HCT116 (cell line): ENCODE measurements around the gene UBE2E3. TPM values are rescaled to one million over a fixed set of nuclear protein-coding genes. Genes with fewer than 3 reads are reported as not detected.

ENCODE experiments used
- ATAC-seq: fragments of 200-7000 bp; cut with Tn5 transposase; 2 replicates; pipeline ENCODE4 v1.9.1; 2020; ENCODE audit warnings: mild to moderate bottlenecking, moderate library complexity
- BruUV-seq: library from RNA; stranded (reverse); fragments of 400-500 nt; replicated peaks from 2 replicates; lab custom pipeline; 2021; lab: Mats Ljungman, UMichigan
- CTCF ChIA-PET: fragments of 300-600 bp; sonication (Branson Sonifier 250); formaldehyde crosslinking; loops from one replicate; lab custom pipeline; 2021; ENCODE audit warnings: antibody characterized with exemption; lab: Charles Lee
- POLR2A ChIA-PET: fragments of 300-600, 350-600 bp; sonication (Branson Sonifier 250); formaldehyde crosslinking; loops from one replicate; lab custom pipeline; 2021; ENCODE audit warnings: antibody characterized with exemption; lab: Charles Lee
- RAD21 ChIA-PET, 2 experiments: fragments of 300-600 bp; sonication (Branson Sonifier 250); formaldehyde crosslinking; loops; one replicate each; lab custom pipeline; 2023; ENCODE audit warnings: low total read pairs in 2 of 2; ENCODE audit not compliant: uncharacterized antibody in 2 of 2, unreplicated experiment in 2 of 2, low non-redundant PET in 1 of 2; lab: Charles Lee
- DNase-seq: peaks from one replicate; pipeline ENCODE4 v3.0.0-alpha.2; 2010; ENCODE audit warnings: low read depth, low spot score
- H2AFZ ChIP-seq: fragments of 200-600 bp; shearing (Covaris generic), sonication (generic); 2 replicates; pipeline ENCODE4 v1.6.1; 2017; ENCODE audit warnings: low read depth, mixed run types, mixed read lengths, antibody characterized with exemption, low read length; ENCODE audit not compliant: poor library complexity, severe bottlenecking
- H3K27ac ChIP-seq: 2 replicates; pipeline ENCODE4 v1.5.1; 2012; ENCODE audit warnings: low read depth, low read length
- H3K27me3 ChIP-seq: fragments of 200-600 bp; sonication (generic); 2 replicates; pipeline ENCODE4 v1.6.1; 2016; ENCODE audit warnings: mixed run types, low read length, mixed read lengths; ENCODE audit not compliant: insufficient read depth
- H3K36me3 ChIP-seq, 2 experiments: fragments of 200-500 bp in 1 of 2; fragments of 200-600 bp in 1 of 2; sonication (Bioruptor generic) in 1 of 2; sonication (generic) in 1 of 2; 2 replicates each; pipeline versions ENCODE4 v1.5.1 to v1.6.1; 2014 to 2016; ENCODE audit warnings: low read length in 2 of 2, inconsistent platforms in 1 of 2, mixed read lengths in 1 of 2, mixed run types in 1 of 2; ENCODE audit not compliant: insufficient read depth in 2 of 2, control insufficient read depth in 1 of 2
- H3K4me1 ChIP-seq, 2 experiments: fragments of 200-600 bp in 1 of 2; sonication (generic) in 1 of 2; 2 replicates each; pipeline versions ENCODE4 v1.5.1 to v1.6.1; 2012 to 2017; ENCODE audit warnings: low read length in 2 of 2, inconsistent platforms in 1 of 2, mild to moderate bottlenecking in 1 of 2, mixed read lengths in 1 of 2, mixed run types in 1 of 2, moderate library complexity in 1 of 2; ENCODE audit not compliant: insufficient read depth in 2 of 2, control insufficient read depth in 1 of 2
- H3K4me2 ChIP-seq: fragments of 200-600 bp; sonication (generic); 2 replicates; pipeline ENCODE4 v1.6.1; 2017; ENCODE audit warnings: mixed run types, low read length, mixed read lengths
- H3K4me3 ChIP-seq, 2 experiments: fragments of 200-600 bp in 1 of 2; sonication (generic) in 1 of 2; replicated peaks in 1 of 2; 2 replicates each; pipeline ENCODE4 v1.5.1; 2011 to 2016; ENCODE audit warnings: low read length in 2 of 2, control low read depth in 1 of 2, low read depth in 1 of 2, mild to moderate bottlenecking in 1 of 2, mixed read lengths in 1 of 2, mixed run types in 1 of 2
- H3K79me2 ChIP-seq: fragments of 200-600 bp; sonication (generic); 2 replicates; pipeline ENCODE4 v1.6.1; 2017; ENCODE audit warnings: mild to moderate bottlenecking, mixed run types, low read length, moderate library complexity, mixed read lengths; ENCODE audit not compliant: insufficient read depth
- H3K9ac ChIP-seq: fragments of 200-600 bp; sonication (generic); 2 replicates; pipeline ENCODE4 v1.6.1; 2016; ENCODE audit warnings: low read length, mixed read lengths
- H3K9me2 ChIP-seq: fragments of 200-600 bp; sonication (generic), shearing (Covaris generic); 2 replicates; pipeline ENCODE4 v1.6.1; 2017; ENCODE audit warnings: mixed run types, mild to moderate bottlenecking, moderate library complexity; ENCODE audit not compliant: insufficient read depth
- H3K9me3 ChIP-seq, 2 experiments: fragments of 200-500 bp in 1 of 2; fragments of 200-600 bp in 1 of 2; sonication (Bioruptor generic) in 1 of 2; sonication (generic) in 1 of 2; 2 replicates each; pipeline ENCODE4 v1.6.1; 2014 to 2017; ENCODE audit warnings: low read length in 2 of 2, mixed read lengths in 2 of 2, inconsistent platforms in 1 of 2, low read depth in 1 of 2, mild to moderate bottlenecking in 1 of 2, mixed run types in 1 of 2, moderate library complexity in 1 of 2; ENCODE audit not compliant: control insufficient read depth in 1 of 2, insufficient read depth in 1 of 2
- H4K20me1 ChIP-seq: fragments of 200-600 bp; sonication (generic), shearing (Covaris generic); 2 replicates; pipeline ENCODE4 v1.6.1; 2017; ENCODE audit warnings: mixed run types, mild to moderate bottlenecking, moderate library complexity; ENCODE audit not compliant: insufficient read depth
- CBX3 ChIP-seq: IDR thresholded peaks from 2 replicates; pipeline ENCODE4 v1.6.1; 2012; ENCODE audit warnings: low read depth
- EGR1 ChIP-seq: IDR thresholded peaks from 2 replicates; pipeline ENCODE4 v1.6.1; 2012; ENCODE audit warnings: low read depth
- EZH2 ChIP-seq: fragments of 200-600 bp; sonication (generic); IDR thresholded peaks from 2 replicates; pipeline ENCODE4 v1.6.1; 2017; ENCODE audit warnings: antibody characterized with exemption, mixed run types
- JUND ChIP-seq: IDR thresholded peaks from 2 replicates; pipeline ENCODE4 v1.6.1; 2012
- POLR2A ChIP-seq: IDR thresholded peaks from 2 replicates; pipeline ENCODE4 v1.7.0; 2011; ENCODE audit warnings: borderline replicate concordance; ENCODE audit not compliant: insufficient read depth, insufficient read length; ENCODE audit errors: extremely low read depth
- POLR2AphosphoS5 ChIP-seq: IDR thresholded peaks from 2 replicates; pipeline ENCODE4 v1.6.1; 2011; ENCODE audit warnings: mild to moderate bottlenecking, low read depth, low read length, moderate library complexity
- SIN3A ChIP-seq: IDR thresholded peaks from 2 replicates; pipeline ENCODE4 v1.6.1; 2012; ENCODE audit warnings: low read depth
- SP1 ChIP-seq: IDR thresholded peaks from 2 replicates; pipeline ENCODE4 v1.6.1; 2012; ENCODE audit warnings: low read depth
- TCF7L2 ChIP-seq: IDR thresholded peaks from 2 replicates; pipeline ENCODE4 v1.7.0; 2011; ENCODE audit warnings: borderline replicate concordance, inconsistent platforms; ENCODE audit not compliant: insufficient read depth, insufficient read length; ENCODE audit errors: extremely low read depth
- YY1 ChIP-seq: IDR thresholded peaks from 2 replicates; pipeline ENCODE4 v1.6.1; 2011; ENCODE audit warnings: low read length, low read depth, moderate library complexity, mild to moderate bottlenecking; ENCODE audit not compliant: insufficient replicate concordance; ENCODE audit errors: extremely low read depth
- ZFX ChIP-seq: fragments of 450-650 bp; IDR thresholded peaks from 2 replicates; pipeline ENCODE4 v1.6.1; 2017
- ZNF274 ChIP-seq: fragments of 200-500 bp; sonication (Bioruptor generic); IDR thresholded peaks from 2 replicates; pipeline ENCODE4 v1.6.1; 2014; ENCODE audit warnings: mild to moderate bottlenecking, low read depth, low read length, inconsistent platforms
- intact Hi-C: fragments of 100-400 bp; cut with micrococcal nuclease; formaldehyde crosslinking; loops from 2 replicates; pipeline ENCODE4 v1.10.0; 2022
- total RNA-seq: library from RNA; stranded (reverse); gene quantifications from one replicate; pipeline ENCODE4 v1.2.1, GENCODE V29; 2021; ENCODE audit not compliant: unreplicated experiment
- TF ChIP-seq, protein P1 (sequence below): IDR thresholded peaks from 2 replicates; pipeline ENCODE4 v1.6.1; 2012
- TF ChIP-seq, protein P2 (sequence below): IDR thresholded peaks from 2 replicates; pipeline ENCODE4 v1.6.1; 2011; ENCODE audit warnings: mild to moderate bottlenecking, low read length, moderate library complexity; ENCODE audit not compliant: insufficient replicate concordance; ENCODE audit errors: extremely low read depth

UBE2E3 gene
- total RNA-seq, 1 experiment from 2014 or later = 64.2 TPM

DNA sequence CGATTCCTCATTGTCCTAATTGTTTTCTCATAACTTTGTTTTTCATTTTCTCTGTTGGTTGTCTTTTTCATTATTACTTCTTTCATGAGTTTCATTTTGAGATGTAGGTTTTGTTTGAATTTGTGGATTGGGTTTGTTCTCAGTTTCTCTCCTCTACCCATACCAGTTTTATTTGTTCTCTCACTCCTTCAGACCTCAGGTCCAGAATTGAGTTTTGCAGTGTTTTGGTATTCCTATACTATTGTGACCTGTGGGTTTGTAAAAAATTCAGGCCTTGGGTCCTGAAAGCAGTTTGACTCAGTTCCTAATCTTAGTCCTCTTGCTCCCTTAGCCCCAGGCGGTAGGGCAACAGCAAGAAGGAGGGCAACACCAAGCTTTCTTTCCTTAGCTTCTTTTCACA, 28.3 kb upstream of the UBE2E3 start:
- no peak overlapping the region for H3K4me2 ChIP-seq
- intact Hi-C loops = no loop called here
- H3K27me3 ChIP-seq = no peaks in the 10 kb centered on the region
- TF ChIP-seq, protein P1, sequence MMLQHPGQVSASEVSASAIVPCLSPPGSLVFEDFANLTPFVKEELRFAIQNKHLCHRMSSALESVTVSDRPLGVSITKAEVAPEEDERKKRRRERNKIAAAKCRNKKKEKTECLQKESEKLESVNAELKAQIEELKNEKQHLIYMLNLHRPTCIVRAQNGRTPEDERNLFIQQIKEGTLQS = no peak
- TF ChIP-seq YY1 (no peak), SP1 (no peak), SIN3A (no peak), JUND (no peak), POLR2A (no peak), EGR1 (no peak), EZH2 (no peak), ZNF274 (no peak), POLR2AphosphoS5 (no peak), TCF7L2 (no peak), ZFX (no peak), CBX3 (no peak)
- TF ChIP-seq, protein P2, sequence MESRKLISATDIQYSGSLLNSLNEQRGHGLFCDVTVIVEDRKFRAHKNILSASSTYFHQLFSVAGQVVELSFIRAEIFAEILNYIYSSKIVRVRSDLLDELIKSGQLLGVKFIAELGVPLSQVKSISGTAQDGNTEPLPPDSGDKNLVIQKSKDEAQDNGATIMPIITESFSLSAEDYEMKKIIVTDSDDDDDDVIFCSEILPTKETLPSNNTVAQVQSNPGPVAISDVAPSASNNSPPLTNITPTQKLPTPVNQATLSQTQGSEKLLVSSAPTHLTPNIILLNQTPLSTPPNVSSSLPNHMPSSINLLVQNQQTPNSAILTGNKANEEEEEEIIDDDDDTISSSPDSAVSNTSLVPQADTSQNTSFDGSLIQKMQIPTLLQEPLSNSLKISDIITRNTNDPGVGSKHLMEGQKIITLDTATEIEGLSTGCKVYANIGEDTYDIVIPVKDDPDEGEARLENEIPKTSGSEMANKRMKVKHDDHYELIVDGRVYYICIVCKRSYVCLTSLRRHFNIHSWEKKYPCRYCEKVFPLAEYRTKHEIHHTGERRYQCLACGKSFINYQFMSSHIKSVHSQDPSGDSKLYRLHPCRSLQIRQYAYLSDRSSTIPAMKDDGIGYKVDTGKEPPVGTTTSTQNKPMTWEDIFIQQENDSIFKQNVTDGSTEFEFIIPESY = no peak
- BruUV-seq = no TSS peak
- no peaks in the 10 kb centered on the region for H3K79me2 ChIP-seq
- H4K20me1 ChIP-seq = no peaks in the 10 kb centered on the region
- no peaks in the 10 kb centered on the region for H3K36me3 ChIP-seq
- H3K9me2 ChIP-seq = no peaks in the 10 kb centered on the region
- no peaks in the 10 kb centered on the region for H3K9me3 ChIP-seq
- no peak for DNase-seq
- H3K4me3 ChIP-seq = no peak overlapping the region
- ChIA-PET CTCF (no interaction called here), POLR2A (no interaction called here), RAD21 (no interaction called here)
- no peak overlapping the region for H3K27ac ChIP-seq
- H3K4me1 ChIP-seq = no peaks in the 10 kb centered on the region
- no peak overlapping the region for H3K9ac ChIP-seq
- no peak for ATAC-seq
- no peak overlapping the region for H2AFZ ChIP-seq
